Mesendoderm (in vitro differentiated cells): Measurements from ENCODE around the gene LCORL. TPM values are rescaled to one million over a fixed set of nuclear protein-coding genes. Genes with fewer than 3 reads are reported as not detected.
A peak's percentile ranks its signal among the peaks of the same experiment; 100 is the strongest.

Source experiments
- DNase-seq: peaks from one replicate; pipeline ENCODE4 v3.0.0; 2013
- H2AK5ac ChIP-seq: 2 replicates; pipeline ENCODE4 v1.6.1; 2013; ENCODE audit warnings: low read length, inconsistent platforms
- H2BK120ac ChIP-seq: 2 replicates; pipeline ENCODE4 v1.6.1; 2013; ENCODE audit warnings: low read depth, mild to moderate bottlenecking, low read length, moderate library complexity, mixed read lengths
- H2BK15ac ChIP-seq: replicated peaks from 2 replicates; pipeline ENCODE4 v1.6.1; 2013; ENCODE audit warnings: low read depth, mild to moderate bottlenecking, moderate library complexity
- H2BK5ac ChIP-seq: 2 replicates; pipeline ENCODE4 v1.6.1; 2013; ENCODE audit warnings: low read length, inconsistent platforms
- H3K18ac ChIP-seq: 2 replicates; pipeline ENCODE4 v1.6.1; 2013; ENCODE audit warnings: mild to moderate bottlenecking, low read length, mixed read lengths
- H3K23ac ChIP-seq: one replicate; pipeline ENCODE4 v1.6.1; 2013; ENCODE audit warnings: low read length
- H3K27ac ChIP-seq: 2 replicates; pipeline ENCODE4 v1.5.1; 2013; ENCODE audit warnings: low read depth, mild to moderate bottlenecking, inconsistent platforms, low read length, moderate library complexity
- H3K27me3 ChIP-seq: 2 replicates; pipeline ENCODE4 v1.6.1; 2013; ENCODE audit warnings: low read length, control low read depth, mild to moderate bottlenecking, inconsistent platforms; ENCODE audit not compliant: insufficient read depth, poor library complexity
- H3K36me3 ChIP-seq: 2 replicates; pipeline ENCODE4 v1.6.1; 2013; ENCODE audit warnings: low read length, inconsistent platforms; ENCODE audit not compliant: control insufficient read depth, insufficient read depth
- H3K4ac ChIP-seq: one replicate; pipeline ENCODE4 v1.6.1; 2013; ENCODE audit warnings: low read depth, mild to moderate bottlenecking, low read length, moderate library complexity
- H3K4me1 ChIP-seq: 2 replicates; pipeline ENCODE4 v1.6.1; 2013; ENCODE audit warnings: low read depth, low read length, inconsistent platforms; ENCODE audit not compliant: control insufficient read depth
- H3K4me2 ChIP-seq: 2 replicates; pipeline ENCODE4 v1.6.1; 2013; ENCODE audit warnings: low read length
- H3K4me3 ChIP-seq: 2 replicates; pipeline ENCODE4 v1.5.1; 2013; ENCODE audit warnings: mild to moderate bottlenecking, low read length
- H3K56ac ChIP-seq: one replicate; pipeline ENCODE4 v1.6.1; 2013; ENCODE audit warnings: low read length
- H3K79me1 ChIP-seq: 2 replicates; pipeline ENCODE4 v1.6.1; 2013; ENCODE audit warnings: low read length, inconsistent platforms
- H3K79me2 ChIP-seq: 2 replicates; pipeline ENCODE4 v1.6.1; 2013; ENCODE audit warnings: mild to moderate bottlenecking, low read length; ENCODE audit not compliant: control insufficient read depth, insufficient read depth
- H3K9ac ChIP-seq: 2 replicates; pipeline ENCODE4 v1.6.1; 2013; ENCODE audit warnings: low read length, inconsistent platforms
- H4K5ac ChIP-seq: one replicate; pipeline ENCODE4 v1.6.1; 2013; ENCODE audit warnings: low read length
- H4K8ac ChIP-seq: one replicate; pipeline ENCODE4 v1.6.1; 2013; ENCODE audit warnings: low read depth, mild to moderate bottlenecking, control low read depth, low read length, moderate library complexity
- WGBS: extraction: QIAGEN DNeasy Blood & Tissue Kit; methylation state at CpG from one replicate; pipeline ENCODE4 v1.1.7; 2013; ENCODE audit warnings: low lambda C conversion rate, missing lambda C conversion rate; ENCODE audit not compliant: insufficient coverage; ENCODE audit errors: extremely low coverage; 5-methylcytosine and 5-hydroxymethylcytosine counted together
- polyA plus RNA-seq, 2 experiments: library from polyadenylated mRNA; stranded (reverse); fragments of 200-250 nt; gene quantifications; one replicate each; pipeline ENCODE4 v1.2.3, GENCODE V29; 2013

The LCORL gene
- polyA plus RNA-seq (2013, experiment 1 of 2), result 4.5 TPM
- 4.0 TPM for polyA plus RNA-seq (2013, experiment 2 of 2)

DNA sequence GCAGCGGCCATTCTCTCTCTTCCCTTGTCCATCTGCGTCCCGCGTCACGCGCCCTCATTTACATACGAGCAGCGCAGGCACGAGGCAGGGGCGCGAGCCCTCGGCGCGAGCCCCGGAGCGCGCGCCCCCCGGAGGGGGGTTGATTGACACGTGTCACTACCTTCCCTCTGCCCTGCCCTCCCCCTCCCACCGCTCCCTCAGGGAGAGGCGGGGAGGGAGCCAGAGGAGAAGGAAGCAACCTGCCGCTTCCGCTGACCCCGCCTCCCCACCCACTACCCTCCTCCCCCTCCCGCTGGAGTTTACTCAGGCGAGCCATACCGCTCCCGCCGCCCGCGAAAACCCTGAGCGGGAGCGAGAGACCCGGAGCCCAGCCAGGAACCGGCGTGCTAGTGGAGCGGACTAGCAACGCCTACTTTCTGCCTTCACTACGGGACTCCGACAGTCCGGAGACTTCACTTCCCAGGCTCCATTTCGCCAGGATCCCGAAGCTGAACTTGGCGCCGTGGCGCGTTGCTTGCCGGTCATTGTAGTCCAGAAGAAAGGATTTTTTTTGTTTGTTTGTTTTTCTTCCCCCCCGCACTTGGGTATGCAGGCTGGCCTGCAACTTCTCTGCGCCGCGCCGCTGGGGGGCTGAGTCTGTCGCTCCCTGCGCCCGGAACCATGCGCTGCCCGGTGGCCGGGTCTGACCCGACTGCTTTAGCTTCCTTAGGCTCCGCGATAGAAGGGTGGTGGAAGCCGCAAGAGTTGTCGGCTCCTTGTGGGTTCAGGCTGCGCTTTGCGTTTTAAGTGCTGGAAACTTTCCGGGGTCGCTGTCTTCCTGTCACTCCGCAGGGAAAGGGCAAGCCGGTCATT is at the start of gene LCORL:
TSS of gene LCORL (minus strand) at position 36 of the 852 bp plus-strand sequence. CDS start at position 32, 4 bp downstream.
- Histone ChIP-seq H3K27me3 (peaks cover 1% of the 10 kb centered on the region), H3K18ac (peak within 1 kb of the TSS; percentile 95), H3K36me3 (no peaks in the 10 kb centered on the region), H3K4me2 (peak within 1 kb of the TSS; percentile 82), H3K23ac (no peak within 1 kb of the TSS), H2AK5ac (no peak within 1 kb of the TSS), H3K4ac (peak within 1 kb of the TSS; percentile 56), H3K27ac (peak within 1 kb of the TSS; percentile 91), H2BK120ac (no peak within 1 kb of the TSS), H3K79me1 (peaks cover 6% of the 10 kb centered on the region), H3K4me1 (no peaks in the 10 kb centered on the region), H3K9ac (peak within 1 kb of the TSS; percentile 82), H3K56ac (peak within 1 kb of the TSS; percentile 86), H4K5ac (no peak within 1 kb of the TSS), H3K79me2 (peaks cover 6% of the 10 kb centered on the region), H3K4me3 (peak within 1 kb of the TSS; percentile 73), H2BK5ac (no peak within 1 kb of the TSS), H4K8ac (peak within 1 kb of the TSS; percentile 15), H2BK15ac (no peak within 1 kb of the TSS)
- WGBS, result no CpG with 5 or more reads among the region's 71 CpGs
- peak; percentile 99 for DNase-seq

DNA sequence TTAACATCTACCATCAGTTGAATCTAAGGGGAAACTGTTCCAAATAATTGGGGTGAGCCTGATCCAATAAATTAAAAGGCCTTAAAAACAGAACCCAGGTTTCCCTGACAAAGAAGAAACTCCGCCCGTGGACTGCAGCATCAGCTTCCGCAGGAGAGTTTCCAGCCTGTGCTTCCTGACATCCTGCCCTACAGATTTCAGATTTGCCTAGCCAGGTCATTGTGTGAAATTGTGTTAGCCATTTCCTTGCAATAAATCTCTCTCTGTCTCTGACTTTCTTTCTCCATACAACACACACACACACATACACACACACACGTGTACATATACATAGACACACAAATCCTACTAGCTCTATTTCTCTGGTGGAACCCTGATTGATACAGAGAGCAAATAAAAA is 48.3 kb upstream of the LCORL start:
- Histone ChIP-seq H3K23ac (no peak overlapping the region), H3K79me1 (no peaks in the 10 kb centered on the region), H3K79me2 (no peaks in the 10 kb centered on the region), H3K18ac (no peak overlapping the region), H3K9ac (no peak overlapping the region), H4K8ac (no peak overlapping the region), H2BK15ac (no peak overlapping the region), H2AK5ac (no peak overlapping the region), H3K27me3 (no peaks in the 10 kb centered on the region), H3K4me3 (no peak overlapping the region), H3K56ac (no peak overlapping the region), H4K5ac (no peak overlapping the region), H3K4me2 (no peak overlapping the region), H3K36me3 (no peaks in the 10 kb centered on the region), H2BK5ac (no peak overlapping the region), H2BK120ac (no peak overlapping the region), H3K4ac (no peak overlapping the region), H3K27ac (no peak overlapping the region), H3K4me1 (no peaks in the 10 kb centered on the region)
- no peak for DNase-seq
- WGBS, result no CpG with 5 or more reads among the region's 4 CpGs

DNA sequence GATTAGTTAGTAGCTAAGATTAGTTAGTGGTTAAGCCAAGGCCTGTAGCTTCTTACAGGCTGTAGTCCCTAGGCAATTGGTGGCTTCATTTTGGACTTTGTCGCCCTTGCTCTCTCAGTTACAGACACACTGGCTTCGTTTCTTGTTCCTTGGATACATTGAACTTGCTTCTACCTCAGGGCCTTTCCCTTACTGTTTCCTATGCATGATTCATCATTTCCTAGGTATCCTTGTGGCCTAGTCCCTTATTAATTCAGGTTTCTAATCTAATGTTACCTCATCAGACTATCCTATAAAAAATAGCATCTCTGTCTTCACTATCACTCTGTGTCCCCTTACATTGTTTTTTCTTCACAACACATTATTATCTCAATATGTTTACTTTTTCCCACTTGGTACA is 45.5 kb upstream of the LCORL start:
- H3K27me3 ChIP-seq, result no peaks in the 10 kb centered on the region
- no peak overlapping the region for H4K5ac ChIP-seq
- H3K79me2 ChIP-seq, result no peaks in the 10 kb centered on the region
- H3K4me3 ChIP-seq, result no peak overlapping the region
- no peak overlapping the region for H4K8ac ChIP-seq
- H3K27ac ChIP-seq, result no peak overlapping the region
- no peak overlapping the region for H2BK5ac ChIP-seq
- no peak overlapping the region for H3K18ac ChIP-seq
- WGBS, result no CpG with 5 or more reads among the region's 2 CpGs
- H3K4me2 ChIP-seq, result no peak overlapping the region
- H3K23ac ChIP-seq, result no peak overlapping the region
- no peaks in the 10 kb centered on the region for H3K4me1 ChIP-seq
- no peak overlapping the region for H3K56ac ChIP-seq
- H2BK15ac ChIP-seq, result no peak overlapping the region
- H2BK120ac ChIP-seq, result no peak overlapping the region
- no peak for DNase-seq
- H3K4ac ChIP-seq, result no peak overlapping the region
- no peaks in the 10 kb centered on the region for H3K79me1 ChIP-seq
- no peaks in the 10 kb centered on the region for H3K36me3 ChIP-seq
- H2AK5ac ChIP-seq, result no peak overlapping the region
- no peak overlapping the region for H3K9ac ChIP-seq

DNA sequence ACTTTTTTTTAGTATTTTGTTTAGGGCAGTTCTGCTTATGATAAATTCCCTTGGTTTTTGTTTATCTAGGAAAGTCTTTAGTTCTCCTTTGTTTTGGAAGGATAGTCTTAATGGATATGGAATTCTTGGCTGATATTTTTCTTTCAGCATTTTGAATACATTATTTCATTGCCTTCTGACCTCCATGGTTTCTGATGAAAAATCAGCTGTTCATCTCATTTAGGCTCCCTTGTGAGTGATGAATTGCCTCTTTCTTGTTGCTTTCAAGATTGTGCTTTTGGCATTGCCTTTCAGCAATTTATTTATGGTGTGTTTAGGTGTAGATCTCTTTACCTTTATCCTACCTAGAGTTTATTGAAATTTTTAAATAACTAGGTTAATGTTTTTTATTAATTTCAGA is 41.5 kb upstream of the LCORL start:
- no peak overlapping the region for H3K4me2 ChIP-seq
- H3K79me1 ChIP-seq, result no peaks in the 10 kb centered on the region
- no peak overlapping the region for H3K18ac ChIP-seq
- no peak overlapping the region for H2BK5ac ChIP-seq
- H3K4me3 ChIP-seq, result no peak overlapping the region
- no peak overlapping the region for H3K9ac ChIP-seq
- H2AK5ac ChIP-seq, result no peak overlapping the region
- no peak overlapping the region for H3K27ac ChIP-seq
- no peak overlapping the region for H3K23ac ChIP-seq
- DNase-seq, result no peak
- H2BK15ac ChIP-seq, result no peak overlapping the region
- H3K56ac ChIP-seq, result no peak overlapping the region
- H3K4ac ChIP-seq, result no peak overlapping the region
- H3K36me3 ChIP-seq, result no peaks in the 10 kb centered on the region
- no peaks in the 10 kb centered on the region for H3K4me1 ChIP-seq
- H3K79me2 ChIP-seq, result no peaks in the 10 kb centered on the region
- no peak overlapping the region for H2BK120ac ChIP-seq
- no peaks in the 10 kb centered on the region for H3K27me3 ChIP-seq
- H4K8ac ChIP-seq, result no peak overlapping the region
- no peak overlapping the region for H4K5ac ChIP-seq

DNA sequence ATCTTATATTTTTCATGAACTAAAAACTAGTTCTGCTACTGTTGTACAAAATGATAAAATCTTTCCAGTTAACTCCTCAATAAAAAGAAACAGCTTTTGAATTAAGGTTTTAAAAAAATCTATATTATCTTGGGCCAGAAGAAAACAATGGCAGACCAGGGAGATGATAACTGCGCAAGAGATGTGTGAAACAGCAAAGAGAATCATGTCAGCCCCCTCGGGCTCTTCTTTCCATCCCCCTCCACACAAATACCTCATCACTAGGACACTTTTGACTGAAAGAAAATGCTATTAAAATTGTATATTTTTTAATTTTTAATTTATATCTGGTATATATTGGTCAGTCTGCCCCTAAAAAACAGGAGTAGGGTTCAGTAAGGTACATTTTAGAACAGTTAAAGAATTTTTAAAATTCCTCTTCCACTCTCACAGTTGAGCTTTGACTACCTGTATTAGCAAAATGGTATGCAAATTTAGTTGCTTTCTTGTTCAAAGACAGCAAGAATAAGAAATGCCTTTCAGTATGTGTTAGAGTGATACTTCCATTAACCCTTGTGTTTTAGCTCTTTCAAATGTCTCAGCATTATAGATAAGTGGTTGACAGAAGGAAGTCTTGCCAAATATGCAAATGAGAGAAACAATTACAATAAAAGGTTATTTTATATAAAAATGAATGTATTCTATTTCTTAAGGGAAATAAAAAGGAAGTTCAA is 36.4 kb upstream of the LCORL start:
- no peak overlapping the region for H2AK5ac ChIP-seq

More for the DNA sequence above, 36.4 kb upstream of the LCORL start:
- no peak overlapping the region for H3K27ac ChIP-seq
- H3K36me3 ChIP-seq, result no peaks in the 10 kb centered on the region
- H3K9ac ChIP-seq, result no peak overlapping the region
- H3K56ac ChIP-seq, result no peak overlapping the region
- H3K79me2 ChIP-seq, result no peaks in the 10 kb centered on the region
- H2BK120ac ChIP-seq, result no peak overlapping the region
- H3K4me3 ChIP-seq, result no peak overlapping the region
- no peak for DNase-seq
- no peak overlapping the region for H3K23ac ChIP-seq
- H3K27me3 ChIP-seq, result no peaks in the 10 kb centered on the region
- no peak overlapping the region for H3K18ac ChIP-seq
- no peaks in the 10 kb centered on the region for H3K4me1 ChIP-seq
- no peak overlapping the region for H3K4ac ChIP-seq
- no peak overlapping the region for H2BK5ac ChIP-seq
- no peaks in the 10 kb centered on the region for H3K79me1 ChIP-seq
- WGBS, result no CpG with 5 or more reads among the region's 2 CpGs
- no peak overlapping the region for H4K5ac ChIP-seq
- H3K4me2 ChIP-seq, result no peak overlapping the region
- no peak overlapping the region for H2BK15ac ChIP-seq
- H4K8ac ChIP-seq, result no peak overlapping the region
